ENCODE data around the gene EPHA8. TPM values are rescaled to one million over a fixed set of nuclear protein-coding genes. Genes with fewer than 3 reads are reported as not detected.
A peak's percentile ranks its signal among the peaks of the same experiment; 100 is the strongest.

Gene EPHA8
- total and polyA plus RNA-seq, 9 of the 15 experiments (the other 6 are each of a cell fraction or from before 2014, with no cell fraction given): not detected

- Histone ChIP-seq H2AFZ (ENCODE audit: low read depth, low read length) (no peak overlapping the region), H3K27ac (ENCODE audit: extremely low read depth, low read depth, low read length) (no peak overlapping the region), H3K27me3 (ENCODE audit: control insufficient read depth in 2 of 2, insufficient read depth in 2 of 2, low read length in 2 of 2) (peaks cover 26 to 69% of the 10 kb centered on the region in 2 experiments), H3K9ac (ENCODE audit: insufficient read depth in 1 of 2, low read depth in 2 of 2, low read length in 2 of 2) (no peak overlapping the region), H3K9me1 (ENCODE audit: control insufficient read depth, insufficient read depth, low read length) (no peaks in the 10 kb centered on the region), H3K4me2 (ENCODE audit: insufficient read depth, low read length) (no peak overlapping the region), H3K79me2 (ENCODE audit: control insufficient read depth, insufficient read depth, low read length) (no peaks in the 10 kb centered on the region), H3K4me1 (replicated peaks in 1 of 2; ENCODE audit: control insufficient read depth in 2 of 2, insufficient read depth in 2 of 2, low read length in 2 of 2) (peaks cover 0 to 3% of the 10 kb centered on the region in 2 experiments; a peak in 1 of 5 replicates), H3K9me3 (replicated peaks; ENCODE audit: control insufficient read depth, insufficient read depth, low read depth, low read length) (no peaks in the 10 kb centered on the region), H3K36me3 (ENCODE audit: control insufficient read depth, insufficient read depth, low read length) (no peaks in the 10 kb centered on the region), H4K20me1 (replicated peaks; ENCODE audit: control insufficient read depth, insufficient read depth, low read length) (peaks cover 10% of the 10 kb centered on the region), H3K4me3 (no peak overlapping the region)
- WGBS (ENCODE audit: insufficient coverage, low coverage, missing lambda C conversion rate): 2% methylated on average over 13 of the region's 13 CpGs
- intact Hi-C loops (cut with micrococcal nuclease) (no loop called here), in situ Hi-C loops (cut with MboI) (no loop called here)
- DNase-seq (ENCODE audit: extremely low read depth in 1 of 4, low spot score in 3 of 4) (no peak), FAIRE-seq (no peak), ATAC-seq (peak; percentile 60; the same call in 2 of the 3 replicates)
- ChIA-PET POLR2A (no interaction called here), CTCF (ENCODE audit: low intra/inter-chr PET ratio) (no interaction called here)
- TF ChIP-seq KDM1A (IDR thresholded peaks at IDR 0.05) (peak in 1 of 2 experiments; percentile 43; a peak in 1 of 4 replicates), MCM3 (IDR thresholded peaks at IDR 0.05) (peak; percentile 65; the same call in 1 of the 2 replicates), EP300 (IDR thresholded peaks at IDR 0.05; ENCODE audit: low read length) (no peak), TSC22D4 (tag; IDR thresholded peaks at IDR 0.05) (peak; percentile 92; the same call in 1 of the 2 replicates), ZBTB12 (CRISPR knock-in tag; IDR thresholded peaks at IDR 0.05) (no peak), MCM7 (IDR thresholded peaks at IDR 0.05) (peak in 1 of 2 experiments; percentile 85; a peak in 1 of 4 replicates), TARDBP (IDR thresholded peaks at IDR 0.05) (no peak), ZEB2 (IDR thresholded peaks at IDR 0.05) (no peak), ARHGAP35 (IDR thresholded peaks at IDR 0.05; ENCODE audit: partially characterized antibody) (no peak)
- TF ChIP-seq, protein P1, sequence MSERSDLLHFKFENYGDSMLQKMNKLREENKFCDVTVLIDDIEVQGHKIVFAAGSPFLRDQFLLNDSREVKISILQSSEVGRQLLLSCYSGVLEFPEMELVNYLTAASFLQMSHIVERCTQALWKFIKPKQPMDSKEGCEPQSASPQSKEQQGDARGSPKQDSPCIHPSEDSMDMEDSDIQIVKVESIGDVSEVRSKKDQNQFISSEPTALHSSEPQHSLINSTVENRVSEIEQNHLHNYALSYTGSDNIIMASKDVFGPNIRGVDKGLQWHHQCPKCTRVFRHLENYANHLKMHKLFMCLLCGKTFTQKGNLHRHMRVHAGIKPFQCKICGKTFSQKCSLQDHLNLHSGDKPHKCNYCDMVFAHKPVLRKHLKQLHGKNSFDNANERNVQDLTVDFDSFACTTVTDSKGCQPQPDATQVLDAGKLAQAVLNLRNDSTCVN (CRISPR knock-in tag; IDR thresholded peaks at IDR 0.05): 0 out of 2 replicates have a peak, but pooled peaks have one; percentile 57
- BruUV-seq (replicated peaks): no TSS peak
These were observed 86.9 kb downstream of the EPHA8 start for GRCh38 chr1:22650089-22650693.

Measured in K562 (cell line).